ENCODE data around the gene TAT.

DNA sequence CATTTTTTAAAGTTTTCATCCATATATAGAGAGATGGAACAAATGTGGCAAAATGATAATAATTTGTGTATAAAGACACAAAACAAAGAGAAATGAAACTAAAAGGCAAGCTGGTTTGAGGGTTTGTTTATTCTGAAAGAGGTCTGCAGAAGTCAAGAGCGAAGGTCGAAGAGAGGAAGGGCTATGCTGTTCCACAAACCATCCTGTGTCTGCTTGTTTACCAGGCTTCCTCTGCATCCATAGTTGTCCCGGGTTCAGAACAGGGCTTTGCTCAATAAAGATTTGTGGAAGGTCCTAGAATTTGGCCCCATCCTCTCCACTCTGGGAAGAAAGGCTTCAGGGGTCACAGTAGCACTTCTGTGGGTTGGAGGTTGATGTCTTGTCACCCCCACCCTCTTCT lies 46.7 kb upstream of the TAT start:
- TF ChIP-seq, protein P1, sequence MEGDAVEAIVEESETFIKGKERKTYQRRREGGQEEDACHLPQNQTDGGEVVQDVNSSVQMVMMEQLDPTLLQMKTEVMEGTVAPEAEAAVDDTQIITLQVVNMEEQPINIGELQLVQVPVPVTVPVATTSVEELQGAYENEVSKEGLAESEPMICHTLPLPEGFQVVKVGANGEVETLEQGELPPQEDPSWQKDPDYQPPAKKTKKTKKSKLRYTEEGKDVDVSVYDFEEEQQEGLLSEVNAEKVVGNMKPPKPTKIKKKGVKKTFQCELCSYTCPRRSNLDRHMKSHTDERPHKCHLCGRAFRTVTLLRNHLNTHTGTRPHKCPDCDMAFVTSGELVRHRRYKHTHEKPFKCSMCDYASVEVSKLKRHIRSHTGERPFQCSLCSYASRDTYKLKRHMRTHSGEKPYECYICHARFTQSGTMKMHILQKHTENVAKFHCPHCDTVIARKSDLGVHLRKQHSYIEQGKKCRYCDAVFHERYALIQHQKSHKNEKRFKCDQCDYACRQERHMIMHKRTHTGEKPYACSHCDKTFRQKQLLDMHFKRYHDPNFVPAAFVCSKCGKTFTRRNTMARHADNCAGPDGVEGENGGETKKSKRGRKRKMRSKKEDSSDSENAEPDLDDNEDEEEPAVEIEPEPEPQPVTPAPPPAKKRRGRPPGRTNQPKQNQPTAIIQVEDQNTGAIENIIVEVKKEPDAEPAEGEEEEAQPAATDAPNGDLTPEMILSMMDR (tag by site-specific recombination; IDR thresholded peaks at IDR 0.05), result no peak
- TF ChIP-seq ZBTB49 (tag by site-specific recombination; IDR thresholded peaks at IDR 0.05; ENCODE audit: low read depth) (no peak), ZNF175 (tag by site-specific recombination; IDR thresholded peaks at IDR 0.05) (no peak), ZNF830 (tag by site-specific recombination; IDR thresholded peaks at IDR 0.05; ENCODE audit: low read depth) (no peak), ZNF10 (tag by site-specific recombination; IDR thresholded peaks at IDR 0.05) (no peak)
